Stimulated activated naive CD8-positive, alpha-beta T cell treated with anti-CD3 and anti-CD28 coated beads, Interleukin-15, Interleukin-2, amounts not matched to agents 100 ng/mL and 50 ng/mL, for 24 hours (primary cell): Measurements from ENCODE around the gene PRPS1L1.

ENCODE experiments used
- H3K27ac Mint-ChIP-seq: one replicate; pipeline ENCODE4 v1.8.0; 2021; ENCODE audit warnings: mild to moderate bottlenecking, mixed read lengths
- H3K27me3 Mint-ChIP-seq: one replicate; pipeline ENCODE4 v1.8.0; 2021; ENCODE audit warnings: mixed read lengths
- H3K36me3 Mint-ChIP-seq: one replicate; pipeline ENCODE4 v1.8.0; 2021; ENCODE audit warnings: low read depth, mixed read lengths
- H3K4me1 Mint-ChIP-seq: one replicate; pipeline ENCODE4 v1.8.0; 2021; ENCODE audit warnings: low read depth, mixed read lengths
- H3K4me3 Mint-ChIP-seq: one replicate; pipeline ENCODE4 v1.8.0; 2021; ENCODE audit warnings: mild to moderate bottlenecking, mixed read lengths
- H3K9me3 Mint-ChIP-seq: one replicate; pipeline ENCODE4 v1.8.0; 2021; ENCODE audit warnings: mixed read lengths

The PRPS1L1 gene

DNA sequence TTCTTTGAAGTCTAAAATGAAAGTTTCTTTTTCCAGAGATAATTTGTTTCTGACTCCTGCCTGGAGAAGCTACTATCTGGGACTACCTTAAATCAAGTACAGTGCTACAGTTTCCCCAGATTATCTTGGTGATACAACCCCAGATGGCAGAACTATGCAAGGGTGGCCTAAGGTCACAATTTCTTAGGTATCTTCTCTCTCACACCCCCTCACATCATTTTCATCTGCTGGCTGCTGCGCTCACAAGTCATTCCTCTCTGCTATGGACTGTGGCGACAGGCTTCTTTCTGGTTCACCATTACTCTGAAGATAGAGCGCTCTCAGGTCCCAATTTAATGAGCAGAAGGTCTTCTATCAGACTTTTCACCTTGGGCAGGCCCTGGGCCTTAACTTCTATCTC lies 9.1 kb upstream of the PRPS1L1 start:
- Mint-ChIP-seq H3K27me3 (no peaks in the 10 kb centered on the region), H3K9me3 (no peaks in the 10 kb centered on the region), H3K4me1 (no peaks in the 10 kb centered on the region), H3K36me3 (no peaks in the 10 kb centered on the region), H3K27ac (no peak overlapping the region), H3K4me3 (no peak overlapping the region)

DNA sequence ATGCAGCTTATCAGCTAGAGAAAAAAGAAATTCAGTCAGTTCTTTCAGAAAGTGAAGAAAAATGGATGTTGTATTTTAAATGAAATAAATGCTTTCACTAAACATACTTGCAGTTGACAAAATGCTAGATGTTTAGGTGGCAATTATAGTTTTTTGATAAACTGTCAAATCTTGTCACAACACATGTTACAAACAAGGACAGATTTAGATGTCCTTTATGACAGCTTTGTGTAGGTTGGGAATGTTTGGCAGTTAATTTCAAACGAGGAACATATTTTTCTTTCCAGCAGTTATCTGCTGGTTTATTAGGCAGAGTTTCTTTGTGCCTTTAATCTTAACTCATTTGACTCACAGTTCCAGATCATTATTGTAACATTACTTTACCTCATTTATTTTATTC lies 3.1 kb upstream of the PRPS1L1 start:
- no peak overlapping the region for H3K27ac Mint-ChIP-seq

DNA sequence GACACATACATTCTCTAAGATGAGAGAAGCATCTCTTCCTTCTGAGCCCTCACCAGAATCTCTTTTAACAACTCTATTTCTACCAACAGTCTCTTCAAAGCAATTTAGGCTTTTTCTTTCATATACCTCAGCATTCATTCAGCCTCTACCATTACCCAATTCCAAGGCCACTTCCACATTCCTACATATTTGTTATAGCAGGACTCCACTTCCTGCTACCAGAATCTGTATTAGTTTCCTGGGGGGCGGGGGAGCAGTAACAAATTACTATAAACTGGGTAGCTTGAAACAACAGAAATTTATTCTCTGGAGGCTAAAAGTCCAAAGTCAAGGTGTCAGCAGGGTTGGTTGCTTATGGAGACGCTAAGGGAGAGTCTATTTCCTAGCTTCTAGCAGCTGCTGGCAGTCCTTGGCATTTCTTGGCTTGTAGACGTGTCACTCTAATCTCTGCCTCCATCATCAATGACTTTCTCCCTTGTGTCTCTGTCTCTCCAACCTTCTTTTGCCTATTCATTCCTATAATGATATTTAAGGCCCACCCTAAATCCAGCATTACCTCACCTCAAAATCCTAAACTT lies 7.4 kb downstream of the PRPS1L1 start:
- Mint-ChIP-seq H3K4me1 (no peaks in the 10 kb centered on the region), H3K4me3 (no peak overlapping the region), H3K36me3 (no peaks in the 10 kb centered on the region), H3K9me3 (no peaks in the 10 kb centered on the region), H3K27ac (no peak overlapping the region), H3K27me3 (peaks cover 8% of the 10 kb centered on the region)

More for the DNA sequence above, 3.1 kb upstream of the PRPS1L1 start:
- no peak overlapping the region for H3K4me3 Mint-ChIP-seq
- no peaks in the 10 kb centered on the region for H3K4me1 Mint-ChIP-seq
- H3K27me3 Mint-ChIP-seq: no peaks in the 10 kb centered on the region
- no peaks in the 10 kb centered on the region for H3K9me3 Mint-ChIP-seq
- H3K36me3 Mint-ChIP-seq: no peaks in the 10 kb centered on the region

DNA sequence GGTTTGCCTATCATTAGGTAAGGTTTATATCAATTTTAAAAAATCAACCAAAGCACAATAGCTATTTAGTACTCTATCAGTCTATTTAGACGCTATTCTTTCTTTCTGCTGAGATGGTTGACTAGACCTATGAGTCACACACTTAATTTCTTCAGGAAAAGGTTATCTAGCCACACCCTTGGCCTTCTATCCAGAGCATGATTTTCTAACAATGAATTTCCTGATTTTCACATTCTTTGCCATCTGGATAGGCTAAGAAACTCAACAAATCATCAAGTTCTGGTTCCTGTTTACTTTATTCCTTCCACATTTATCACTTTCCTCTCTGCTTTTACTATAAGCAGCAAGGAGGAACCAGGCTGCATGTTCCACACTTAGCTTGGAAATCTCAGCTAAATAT lies 8.1 kb downstream of the PRPS1L1 start:
- H3K27ac Mint-ChIP-seq: no peak overlapping the region
- H3K4me3 Mint-ChIP-seq: no peak overlapping the region

DNA sequence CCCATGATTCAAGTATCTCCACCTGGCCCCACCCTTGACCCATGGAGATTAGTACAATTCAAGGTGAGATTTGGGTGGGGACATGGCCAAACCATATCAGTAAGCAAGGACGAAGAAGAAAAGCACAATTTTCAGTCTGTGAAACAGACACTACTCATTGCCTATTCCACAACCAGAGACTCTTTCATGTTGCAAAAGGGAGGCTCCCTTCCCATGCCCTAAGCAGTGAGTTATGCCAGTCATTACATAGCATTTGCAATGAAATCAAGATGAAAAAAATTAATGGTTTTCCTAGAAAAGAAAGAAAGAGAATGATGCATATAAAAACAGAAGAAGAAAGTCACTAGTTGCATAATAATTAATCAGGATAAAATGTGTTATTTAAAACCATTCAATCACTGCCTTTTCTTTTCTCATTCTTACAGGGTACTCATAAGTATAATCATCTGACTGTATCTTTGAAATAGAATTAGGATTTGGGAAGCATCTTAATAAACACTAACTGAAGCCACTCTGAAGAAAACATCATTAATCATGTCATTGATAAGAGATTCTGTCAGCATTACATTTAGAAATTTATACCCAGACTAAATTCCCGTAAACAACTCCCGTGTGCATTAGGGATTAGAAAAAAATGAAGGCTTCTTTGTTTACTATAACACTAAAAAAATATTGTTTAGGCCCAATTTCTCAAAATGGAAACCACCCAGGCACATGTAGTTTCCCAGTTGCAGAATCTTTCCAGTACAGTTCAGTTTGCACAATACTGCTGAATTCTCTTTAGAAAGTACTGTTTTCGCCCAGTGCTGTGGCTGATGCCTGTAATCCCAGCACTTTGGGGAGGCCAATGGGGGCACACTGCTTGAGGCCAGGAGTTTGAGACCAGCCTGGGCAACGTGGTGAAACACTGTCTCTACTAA lies 9.1 kb downstream of the PRPS1L1 start:
- Mint-ChIP-seq H3K27ac (no peak overlapping the region), H3K36me3 (no peaks in the 10 kb centered on the region), H3K9me3 (no peaks in the 10 kb centered on the region), H3K27me3 (peaks cover 18% of the 10 kb centered on the region), H3K4me3 (no peak overlapping the region), H3K4me1 (no peaks in the 10 kb centered on the region)

More for the DNA sequence above, 8.1 kb downstream of the PRPS1L1 start:
- Mint-ChIP-seq H3K9me3 (no peaks in the 10 kb centered on the region), H3K27me3 (peaks cover 12% of the 10 kb centered on the region), H3K4me1 (no peaks in the 10 kb centered on the region), H3K36me3 (no peaks in the 10 kb centered on the region)

DNA sequence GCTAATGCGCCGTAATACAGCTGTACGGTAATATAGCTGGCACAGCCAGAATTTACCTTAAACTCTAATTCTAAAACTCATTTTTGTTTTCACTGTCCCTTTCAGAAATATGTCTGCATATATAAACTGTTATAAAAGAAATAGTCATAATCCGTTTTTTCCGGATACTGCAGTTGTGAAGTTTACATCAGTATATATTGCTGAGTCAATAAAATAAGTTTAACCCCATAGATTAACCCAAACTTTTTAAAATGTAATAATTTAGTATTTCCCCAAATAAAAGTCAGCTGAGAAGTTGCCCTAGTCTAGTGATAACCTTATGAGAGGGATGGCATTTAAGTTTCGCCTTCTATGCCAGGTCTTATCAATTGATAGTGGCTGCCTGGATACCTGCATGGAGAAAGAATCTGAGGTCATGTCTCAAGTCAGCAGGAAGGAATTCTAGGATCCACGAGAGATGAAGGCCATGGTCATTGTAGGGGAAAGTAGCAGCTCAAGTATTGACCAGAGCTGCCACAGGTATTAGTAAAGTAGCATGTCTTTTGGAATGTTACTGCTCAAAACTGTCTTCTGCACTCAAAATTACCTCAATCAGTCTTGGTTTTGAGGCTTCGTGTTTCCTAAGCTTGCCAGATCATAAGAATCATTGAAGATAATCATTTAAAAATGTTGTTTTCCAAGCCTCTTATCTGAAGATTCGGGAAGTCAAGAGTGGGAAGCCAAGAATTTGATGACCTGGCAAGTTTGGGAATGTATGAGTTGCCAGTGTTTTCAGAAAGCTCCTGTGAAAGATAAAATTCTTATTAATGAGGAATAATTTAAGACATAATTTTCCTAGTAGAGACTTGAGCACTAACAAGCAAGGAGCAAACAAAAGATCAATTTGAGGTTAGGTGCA lies 10.8 kb downstream of the PRPS1L1 start:
- Mint-ChIP-seq H3K36me3 (no peaks in the 10 kb centered on the region), H3K4me3 (no peak overlapping the region), H3K9me3 (no peaks in the 10 kb centered on the region), H3K27ac (no peak overlapping the region), H3K4me1 (no peaks in the 10 kb centered on the region), H3K27me3 (peaks cover 24% of the 10 kb centered on the region)

DNA sequence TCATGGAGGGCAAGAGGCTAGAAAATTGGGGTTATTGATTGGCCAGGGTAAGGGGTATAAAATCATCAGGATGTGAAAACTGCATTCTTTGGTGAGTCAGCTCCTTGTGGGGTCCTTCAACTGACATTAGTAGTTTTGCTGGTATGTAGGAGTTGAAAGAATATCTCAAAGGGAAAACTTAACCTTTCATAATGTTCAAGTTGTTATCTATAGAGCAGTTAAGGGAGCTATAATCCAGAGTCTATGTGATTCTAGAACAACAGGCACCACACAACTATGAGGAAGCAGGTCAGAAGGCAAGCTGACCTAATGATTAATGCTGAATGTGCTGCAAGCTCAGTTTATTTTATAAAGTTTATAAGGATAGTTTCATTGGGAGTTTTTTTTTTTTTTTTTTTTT lies 13.7 kb downstream of the PRPS1L1 start:
- Mint-ChIP-seq H3K9me3 (no peaks in the 10 kb centered on the region), H3K27me3 (peaks cover 34% of the 10 kb centered on the region), H3K4me3 (no peak overlapping the region), H3K36me3 (no peaks in the 10 kb centered on the region), H3K4me1 (no peaks in the 10 kb centered on the region), H3K27ac (no peak overlapping the region)

DNA sequence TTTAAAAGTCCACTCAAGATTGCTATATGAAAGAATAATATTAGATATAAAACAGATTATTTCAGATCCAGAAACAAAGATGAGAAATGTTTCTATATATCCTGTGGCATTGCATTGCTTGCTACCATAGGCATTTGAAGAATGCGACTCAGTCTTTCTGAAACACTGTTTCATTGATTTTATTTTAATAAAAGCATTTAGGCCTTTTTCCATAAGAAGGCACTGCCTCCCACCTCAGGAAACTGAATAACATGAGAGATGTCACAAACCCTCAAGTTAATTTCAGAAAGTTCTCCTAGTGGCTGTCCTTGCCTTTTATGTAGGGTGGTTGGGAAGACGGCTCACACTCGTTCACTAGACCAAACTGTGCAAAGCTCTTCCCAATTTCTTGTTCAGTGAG lies 23.3 kb downstream of the PRPS1L1 start:
- Mint-ChIP-seq H3K4me1 (no peaks in the 10 kb centered on the region), H3K27me3 (peaks cover 8% of the 10 kb centered on the region), H3K36me3 (no peaks in the 10 kb centered on the region), H3K9me3 (peaks cover 8% of the 10 kb centered on the region), H3K27ac (no peak overlapping the region), H3K4me3 (no peak overlapping the region)

DNA sequence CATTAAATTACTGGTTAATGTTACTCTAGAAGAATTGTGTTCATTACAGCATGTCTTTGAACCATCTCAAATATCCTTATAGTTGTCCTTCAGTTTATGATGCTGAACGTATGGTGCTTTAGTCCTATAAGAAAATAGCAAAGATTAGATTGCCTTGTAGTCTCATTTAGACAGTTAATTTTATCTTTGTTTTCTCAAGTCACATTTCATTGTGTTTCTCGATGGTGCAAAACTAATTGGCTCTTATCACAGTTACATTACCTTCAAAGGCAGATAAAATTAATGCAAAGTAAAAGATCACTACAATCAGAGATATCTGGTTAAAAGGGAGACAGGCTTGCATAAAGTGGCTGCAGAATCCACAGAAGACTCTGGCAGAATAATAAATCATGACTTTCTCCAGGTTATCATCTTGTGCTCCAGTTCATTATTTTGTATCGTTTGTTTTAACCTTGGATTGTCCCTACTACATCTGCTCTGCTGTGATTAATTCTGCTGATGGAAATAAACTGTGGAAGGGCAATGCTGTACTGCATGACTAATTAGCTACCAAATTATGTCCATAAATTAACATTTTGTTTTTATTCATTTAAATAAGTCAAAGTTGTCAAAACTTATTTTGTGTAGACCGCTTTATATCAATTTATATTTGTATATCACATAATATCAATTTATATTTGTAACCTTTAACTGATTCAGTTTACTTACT lies 24.2 kb downstream of the PRPS1L1 start:
- Mint-ChIP-seq H3K36me3 (no peaks in the 10 kb centered on the region), H3K9me3 (peaks cover 8% of the 10 kb centered on the region), H3K4me1 (no peaks in the 10 kb centered on the region), H3K27me3 (peaks cover 8% of the 10 kb centered on the region), H3K4me3 (no peak overlapping the region), H3K27ac (no peak overlapping the region)

DNA sequence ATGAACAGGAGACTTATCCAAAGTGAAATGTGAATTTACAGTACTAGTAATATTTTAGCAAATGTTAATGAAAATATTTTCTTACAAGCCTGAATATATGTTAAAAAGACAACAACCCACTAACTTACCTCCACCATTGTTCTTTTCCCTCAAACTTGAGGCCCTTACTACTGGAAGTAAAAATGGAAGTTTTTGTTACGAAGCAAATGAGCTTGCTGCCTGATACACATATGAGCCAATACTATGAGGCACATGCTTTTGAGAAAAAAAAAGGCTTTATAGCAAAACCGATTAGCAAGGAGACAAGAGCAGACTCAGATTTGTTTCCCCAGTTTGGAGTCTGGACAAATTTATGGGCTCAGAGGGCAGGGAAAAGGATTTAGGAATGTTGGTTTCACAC lies 29.0 kb downstream of the PRPS1L1 start:
- no peak overlapping the region for H3K4me3 Mint-ChIP-seq
- no peaks in the 10 kb centered on the region for H3K36me3 Mint-ChIP-seq

DNA sequence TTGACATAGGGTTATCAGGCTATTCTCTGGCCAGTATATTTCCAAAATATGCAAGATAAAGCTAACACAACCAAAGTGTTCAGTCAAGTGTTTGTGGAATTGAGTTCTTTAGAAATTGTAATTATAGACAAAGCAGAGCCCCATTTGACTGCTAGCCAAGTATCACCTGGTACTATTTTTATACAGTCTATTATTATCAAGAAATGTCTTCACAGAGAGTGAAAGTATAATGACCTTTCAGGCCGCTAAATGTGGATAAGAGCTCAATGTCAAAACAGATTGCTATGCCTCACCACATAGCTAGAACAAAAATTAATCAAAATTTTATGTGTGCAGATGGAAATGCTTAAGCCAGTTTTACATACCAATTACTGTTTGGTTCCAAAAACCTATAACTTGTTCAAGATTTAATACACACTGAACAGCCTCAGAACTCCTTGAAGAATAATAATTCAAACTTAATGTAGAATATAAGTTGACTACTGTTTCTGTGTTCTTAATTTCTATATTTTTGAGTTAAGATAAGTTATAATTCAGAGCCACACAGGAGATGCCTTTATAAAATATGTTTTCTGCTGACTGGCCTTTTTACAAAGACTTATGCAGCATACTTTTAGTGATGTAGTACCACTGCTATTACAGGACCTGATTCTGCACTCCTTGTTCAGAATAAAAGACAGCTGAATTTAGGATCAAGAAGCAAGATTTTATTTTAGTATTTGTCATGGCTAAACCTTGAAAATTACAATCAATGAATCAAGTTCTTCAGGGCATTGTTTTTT lies 31.0 kb downstream of the PRPS1L1 start:
- H3K4me1 Mint-ChIP-seq: no peaks in the 10 kb centered on the region

More for the DNA sequence above, 29.0 kb downstream of the PRPS1L1 start:
- peaks cover 4% of the 10 kb centered on the region for H3K27me3 Mint-ChIP-seq
- H3K27ac Mint-ChIP-seq: no peak overlapping the region
- H3K4me1 Mint-ChIP-seq: no peaks in the 10 kb centered on the region
- H3K9me3 Mint-ChIP-seq: peaks cover 8% of the 10 kb centered on the region

DNA sequence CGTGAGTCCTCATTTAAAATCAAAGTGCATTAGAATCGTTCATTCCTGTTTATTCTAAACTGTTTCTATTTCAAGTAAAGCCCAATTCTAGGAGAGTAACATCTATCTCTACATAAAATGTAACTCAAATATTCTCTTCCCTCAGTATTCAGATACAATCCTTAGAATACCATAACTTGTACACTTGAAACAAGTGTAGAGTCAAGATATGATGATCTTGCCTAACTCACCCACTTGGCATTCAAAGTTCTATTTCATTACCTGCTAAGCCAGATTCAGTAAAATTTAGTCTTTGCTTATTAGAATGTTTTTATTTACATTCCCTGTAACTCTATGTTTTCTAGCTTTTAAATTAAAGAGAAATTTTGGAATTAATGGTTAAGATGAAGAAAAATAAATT lies 31.6 kb downstream of the PRPS1L1 start:
- Mint-ChIP-seq H3K27me3 (peaks cover 4% of the 10 kb centered on the region), H3K9me3 (peaks cover 5% of the 10 kb centered on the region), H3K4me1 (no peaks in the 10 kb centered on the region), H3K4me3 (no peak overlapping the region), H3K27ac (no peak overlapping the region), H3K36me3 (no peaks in the 10 kb centered on the region)

More for the DNA sequence above, 31.0 kb downstream of the PRPS1L1 start:
- no peaks in the 10 kb centered on the region for H3K36me3 Mint-ChIP-seq
- peaks cover 8% of the 10 kb centered on the region for H3K9me3 Mint-ChIP-seq
- peaks cover 4% of the 10 kb centered on the region for H3K27me3 Mint-ChIP-seq
- H3K4me3 Mint-ChIP-seq: no peak overlapping the region
- no peak overlapping the region for H3K27ac Mint-ChIP-seq

DNA sequence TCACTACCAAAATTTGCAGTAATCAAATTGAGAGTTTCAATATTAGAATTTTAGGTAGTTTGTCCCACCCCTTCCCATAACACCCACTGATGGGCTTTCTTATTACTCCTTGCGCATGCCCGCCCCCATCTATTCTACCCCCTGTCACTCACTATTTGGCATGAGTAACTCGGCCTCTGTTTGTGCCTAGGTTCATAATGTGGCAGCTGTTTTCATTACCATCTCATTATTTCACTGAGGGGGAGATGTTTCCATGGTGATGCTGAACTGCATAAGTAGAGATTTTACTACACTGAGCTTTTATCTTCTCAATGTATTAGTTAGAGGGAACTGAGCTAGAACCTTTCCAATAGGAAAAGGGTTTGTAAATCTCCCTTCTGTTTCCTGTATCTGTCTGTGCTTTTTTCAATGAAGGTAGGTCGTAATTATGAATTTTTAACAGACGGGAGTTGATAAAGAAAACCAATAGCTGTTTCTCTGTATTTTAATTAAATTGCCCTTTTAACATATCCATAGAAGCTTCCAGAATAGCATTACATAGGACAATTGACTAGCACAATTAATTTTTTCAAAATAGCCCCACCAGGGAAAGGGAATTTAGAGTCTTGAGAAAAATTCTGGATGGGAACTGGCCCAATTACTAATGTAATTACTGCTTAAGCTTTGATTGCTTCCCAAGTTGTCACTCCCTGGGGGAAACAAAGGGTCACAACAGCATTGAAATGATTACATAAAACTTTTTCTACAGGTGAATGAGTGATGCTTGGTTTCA lies 33.4 kb downstream of the PRPS1L1 start:
- H3K27me3 Mint-ChIP-seq: no peaks in the 10 kb centered on the region
- no peaks in the 10 kb centered on the region for H3K36me3 Mint-ChIP-seq
- no peak overlapping the region for H3K4me3 Mint-ChIP-seq
- H3K27ac Mint-ChIP-seq: no peak overlapping the region
- no peaks in the 10 kb centered on the region for H3K9me3 Mint-ChIP-seq
- H3K4me1 Mint-ChIP-seq: no peaks in the 10 kb centered on the region
